Right kidney (tissue), 1 donor: ENCODE results near the gene ATP6V1B1.

Source experiments
- DNase-seq: peaks from one replicate; pipeline ENCODE4 v3.0.0-alpha.2; 2016

Gene ATP6V1B1

DNA sequence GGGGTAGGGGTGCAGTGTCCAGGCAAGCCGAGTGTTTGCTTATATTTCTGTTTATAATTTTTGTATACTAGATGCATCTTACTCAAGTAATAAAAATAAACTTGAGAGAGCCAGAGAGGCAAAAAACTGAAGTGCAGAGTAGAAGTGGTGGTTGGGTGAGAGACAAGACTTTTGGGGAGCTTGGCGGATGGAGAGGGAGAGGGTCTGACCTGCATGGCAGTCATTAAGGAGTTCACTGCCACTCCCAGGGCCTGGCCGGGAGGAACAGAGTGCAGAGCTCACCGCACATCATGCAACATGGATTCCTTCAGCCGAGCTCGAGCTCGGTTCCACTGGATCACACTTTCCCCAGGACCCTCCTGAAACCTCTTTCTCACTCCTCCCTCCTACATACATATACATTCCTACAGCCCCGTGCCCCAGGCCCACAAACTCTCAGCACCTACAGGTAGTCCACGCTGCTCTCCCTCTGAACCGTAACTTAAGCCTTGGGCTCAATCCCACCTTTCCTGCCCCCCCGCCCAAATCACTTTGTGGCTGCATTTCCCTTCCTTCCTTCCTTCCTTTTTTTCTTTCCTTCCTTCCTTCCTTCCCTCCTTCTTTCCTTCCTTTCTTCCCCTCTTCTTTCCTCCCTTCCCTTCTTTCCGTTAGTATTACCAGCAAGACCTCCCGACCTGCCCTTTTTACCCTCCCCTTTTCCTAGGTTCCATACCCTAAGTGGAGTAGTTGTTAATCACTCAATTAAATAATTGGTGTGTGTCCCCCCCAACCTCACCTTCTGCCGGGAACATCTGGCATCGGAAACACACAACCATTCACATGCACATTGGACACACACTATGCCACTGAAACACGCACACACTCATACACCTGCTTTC lies 37.1 kb upstream of the ATP6V1B1 start:
- peak; percentile 2 for DNase-seq

DNA sequence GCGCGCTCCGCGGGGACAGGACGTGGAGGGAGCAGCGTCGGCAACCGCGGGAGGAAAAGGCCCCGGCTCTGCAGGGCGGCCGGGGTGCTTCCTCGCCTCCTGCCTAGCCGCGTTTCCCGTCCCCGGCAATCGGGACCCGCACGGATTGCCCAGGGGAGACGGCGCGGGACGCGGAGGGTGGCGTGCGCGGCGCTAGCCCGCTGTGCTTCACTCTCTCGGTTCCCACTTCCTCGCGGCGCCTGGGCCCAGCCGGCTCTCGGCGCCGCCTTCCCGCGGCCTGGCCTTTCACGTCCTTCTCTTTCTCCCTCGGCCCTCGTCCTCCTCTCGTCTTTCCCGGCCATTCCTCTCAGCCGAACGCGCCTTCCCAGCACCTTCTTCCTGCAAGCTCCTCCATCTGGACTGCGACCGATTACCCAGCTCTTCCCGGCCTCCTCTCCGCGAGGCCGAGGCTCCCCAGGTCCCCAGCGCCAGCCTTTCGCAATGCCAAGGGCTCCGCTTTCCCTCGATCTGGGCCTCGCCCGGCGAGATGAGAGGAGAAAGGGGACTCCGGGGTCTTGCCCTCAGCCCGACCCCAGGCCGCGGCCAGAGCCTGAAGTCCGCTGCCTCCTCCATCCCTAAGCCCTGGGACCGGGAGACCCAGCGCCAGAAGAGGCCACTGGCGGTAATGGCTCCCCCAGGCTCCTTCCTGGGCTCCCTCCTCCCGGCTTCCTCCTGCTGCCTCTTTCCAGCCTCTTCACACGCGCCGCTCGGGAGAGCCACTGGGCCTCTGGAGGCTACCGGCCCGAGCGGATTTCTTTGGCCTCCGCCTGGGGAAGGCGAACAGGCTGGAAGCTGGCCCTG lies 34.3 kb upstream of the ATP6V1B1 start:
- peak; percentile 80 for DNase-seq

DNA sequence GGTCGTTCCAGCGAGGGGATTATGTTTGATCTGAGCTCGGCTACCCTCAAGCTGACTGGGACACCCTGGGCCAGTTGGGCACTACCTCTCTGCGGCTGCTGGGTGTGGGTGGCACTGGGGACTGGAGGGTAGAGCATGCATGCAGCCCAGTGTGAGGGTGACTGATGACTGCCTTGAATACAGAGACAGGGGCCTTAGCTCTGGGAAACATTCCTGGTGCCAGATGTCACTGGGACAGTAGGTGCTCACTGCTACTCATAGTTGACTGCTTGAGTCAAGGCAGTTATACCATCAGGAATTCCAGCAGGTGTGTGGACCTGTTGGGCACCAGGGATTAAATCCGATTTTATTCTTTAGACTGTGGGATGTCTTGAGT lies 33.6 kb upstream of the ATP6V1B1 start:
- DNase-seq, result no peak

DNA sequence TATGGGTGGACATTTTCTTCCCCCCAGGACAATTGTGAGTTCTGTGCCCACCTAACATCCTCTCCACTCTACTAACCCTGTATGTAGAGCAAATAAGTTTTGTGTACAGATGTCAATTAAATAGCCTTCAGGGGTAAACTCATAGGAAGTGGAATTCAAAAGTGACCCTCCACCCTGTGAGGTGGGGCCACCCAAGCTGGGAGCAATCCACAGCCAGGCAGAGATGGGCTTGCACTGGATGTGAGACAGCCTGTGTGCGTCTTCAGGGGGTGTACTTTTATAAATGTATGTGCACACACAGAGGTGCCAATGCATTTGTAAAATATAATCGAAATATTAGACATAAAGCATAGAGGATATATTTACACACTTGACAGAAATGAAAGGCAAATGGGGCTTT lies 33.1 kb upstream of the ATP6V1B1 start:
- no peak for DNase-seq

DNA sequence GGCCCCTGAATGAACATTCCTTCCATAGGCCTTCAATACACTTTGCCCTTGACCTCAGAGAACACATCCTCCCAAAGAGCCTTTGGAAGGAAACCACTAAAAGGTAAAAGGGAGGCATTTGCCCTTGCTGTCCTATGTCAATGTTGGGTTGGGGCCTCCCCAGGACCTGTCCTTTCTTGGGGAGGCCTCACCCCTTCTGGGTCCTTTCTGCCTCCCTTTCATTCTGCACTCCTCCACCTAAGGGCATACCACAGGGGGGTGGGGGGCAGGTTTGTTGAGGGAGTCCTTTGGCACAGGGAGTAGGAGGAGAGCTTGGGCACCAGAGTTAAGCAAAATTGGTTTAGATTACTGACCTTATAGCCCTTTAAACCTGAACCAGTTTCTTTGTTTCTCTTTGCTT lies 32.5 kb upstream of the ATP6V1B1 start:
- no peak for DNase-seq

DNA sequence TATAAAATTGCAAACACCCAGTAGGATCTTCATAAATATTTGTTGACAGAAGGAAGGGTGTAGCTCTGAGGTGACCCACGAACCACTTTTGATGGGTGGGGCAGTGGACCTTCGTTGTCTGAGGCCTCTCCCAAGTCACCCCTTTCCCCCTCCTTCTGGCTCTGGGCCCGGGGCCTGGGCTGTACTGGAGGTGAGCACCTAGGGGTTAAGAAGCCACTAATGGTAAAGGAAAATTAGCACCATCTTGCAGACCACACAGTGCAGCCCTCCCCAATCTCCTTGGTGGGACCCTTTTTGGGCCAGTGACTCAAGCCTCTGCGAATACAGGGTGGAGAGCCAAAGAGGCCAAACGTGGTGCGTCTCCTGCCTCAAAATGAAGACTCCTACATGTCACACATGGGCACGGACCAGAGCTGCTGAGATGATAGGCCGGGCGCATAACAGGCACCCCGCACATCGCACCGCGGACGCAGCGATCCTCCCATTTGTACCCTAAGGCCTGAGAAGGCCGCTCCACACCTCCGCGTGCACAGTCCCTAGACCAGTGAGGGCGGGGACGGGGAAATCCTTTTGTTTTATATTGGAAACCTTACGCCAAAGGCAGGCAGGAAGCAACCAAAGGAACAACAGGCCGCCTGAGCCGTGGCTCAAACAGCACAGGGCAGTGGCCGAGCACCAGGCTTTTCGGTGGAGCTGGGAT lies 31.9 kb upstream of the ATP6V1B1 start:
- no peak for DNase-seq

DNA sequence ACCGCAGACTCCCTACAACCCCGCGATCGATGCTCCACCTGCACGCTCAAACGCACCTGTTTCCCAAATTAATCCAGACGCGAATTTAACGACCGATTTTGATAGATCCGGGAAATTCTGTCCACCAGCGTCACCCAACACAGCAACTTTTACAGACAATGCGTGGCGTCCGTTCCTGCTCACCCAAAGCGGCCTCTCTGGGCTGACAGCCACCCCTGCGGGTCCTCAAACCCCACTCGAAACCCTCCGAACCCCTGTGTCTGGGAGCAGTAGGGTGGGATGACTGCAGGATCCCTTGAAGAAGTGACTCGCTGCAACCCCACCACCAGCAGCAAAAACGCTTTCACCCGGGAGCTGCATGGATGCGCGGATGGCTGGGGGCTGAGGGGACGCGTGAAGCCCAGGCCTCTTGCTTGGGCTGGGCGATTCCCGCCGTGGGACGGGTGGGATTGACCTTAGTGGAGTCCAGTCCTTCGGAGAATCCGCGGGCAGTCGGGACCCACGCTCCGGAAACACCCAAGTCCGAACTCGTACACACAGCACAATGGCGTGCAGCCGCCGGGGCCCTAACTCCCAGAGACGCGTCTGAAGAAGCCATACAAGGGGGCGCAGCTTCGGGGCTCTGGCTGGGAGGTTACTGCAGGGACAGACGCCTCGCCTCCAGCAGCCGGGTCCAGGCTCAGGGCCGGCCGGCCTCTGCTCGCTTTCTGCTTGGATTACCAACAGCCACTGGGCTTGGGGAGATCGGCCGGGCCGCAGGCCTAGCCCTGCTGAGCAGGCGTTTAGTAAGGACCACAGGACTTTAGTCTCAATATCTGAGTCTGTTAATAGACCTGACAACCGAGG lies 31.1 kb upstream of the ATP6V1B1 start:
- peak; percentile 62 for DNase-seq

DNA sequence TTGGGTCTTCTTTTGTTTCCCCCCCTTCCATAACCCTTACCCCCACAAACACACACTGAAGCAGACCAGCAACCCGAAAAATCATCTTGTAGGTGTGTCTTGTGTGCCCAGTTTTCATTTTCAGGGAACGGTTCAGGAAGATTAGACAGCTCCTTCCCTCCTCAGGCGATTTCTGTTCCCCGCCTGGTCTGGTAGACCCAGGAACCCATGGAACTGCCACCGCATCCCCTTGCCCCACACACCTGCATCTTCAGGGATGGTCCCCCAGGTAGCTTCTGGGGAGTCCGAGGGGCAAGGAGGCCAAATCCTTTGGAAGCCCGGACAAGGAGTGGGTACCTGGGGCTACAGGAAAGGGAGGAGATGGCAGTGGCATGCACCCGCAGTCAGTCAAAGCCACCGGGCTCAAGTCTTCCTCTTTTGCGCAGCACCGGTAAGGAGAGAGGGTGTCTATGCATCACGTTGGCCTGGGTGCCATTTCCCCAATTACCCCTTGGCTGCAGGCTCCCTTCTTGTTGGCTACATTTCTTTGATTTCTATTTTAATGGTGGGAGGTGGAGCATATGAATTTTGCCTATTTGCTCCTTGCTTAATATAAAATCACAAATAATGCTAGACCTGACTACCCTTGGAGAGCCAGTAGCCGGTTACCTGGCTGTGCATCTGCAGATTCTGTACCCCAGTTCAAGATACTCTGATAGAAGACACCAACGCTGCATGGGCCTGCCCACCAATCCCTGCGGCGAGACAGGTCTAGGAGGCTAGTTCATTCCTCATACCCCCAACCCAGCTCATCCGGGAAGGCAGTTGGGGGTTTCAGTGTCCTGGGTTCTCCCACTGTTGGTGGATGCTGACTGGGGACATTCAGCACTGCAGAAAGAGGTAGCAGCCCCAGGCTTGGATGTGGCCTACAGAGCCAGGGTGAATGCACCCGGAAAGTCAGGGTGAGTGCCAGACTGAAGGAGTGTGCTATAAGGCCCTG lies 30.0 kb upstream of the ATP6V1B1 start:
- no peak for DNase-seq

DNA sequence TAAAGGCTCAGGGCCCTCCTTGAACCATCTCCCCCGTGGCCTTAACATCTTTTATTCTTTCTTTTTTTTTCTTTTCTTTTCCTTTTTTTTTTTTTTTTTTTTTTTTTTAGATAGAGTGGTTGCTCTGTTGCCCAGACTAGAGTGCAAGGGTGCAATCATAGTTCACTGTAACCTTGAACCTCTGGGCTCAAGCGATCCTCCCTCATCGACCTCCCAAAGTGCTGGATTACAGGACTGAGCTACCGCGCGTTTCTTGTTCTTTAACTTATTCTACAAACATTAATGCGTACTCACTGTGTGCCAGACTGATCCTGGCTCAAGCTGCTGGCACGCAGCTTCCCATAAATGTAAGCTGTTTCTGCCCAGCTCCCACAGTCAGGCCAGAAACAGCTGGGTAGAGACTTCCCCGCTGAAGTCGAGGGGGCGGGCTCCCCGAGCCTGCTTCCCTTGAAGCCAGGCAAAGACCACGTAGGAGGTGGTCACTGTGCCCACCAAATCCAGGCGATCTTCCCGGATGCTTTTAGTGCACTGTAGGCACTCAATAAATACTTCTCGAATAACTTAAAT lies 29.2 kb upstream of the ATP6V1B1 start:
- DNase-seq, result no peak

DNA sequence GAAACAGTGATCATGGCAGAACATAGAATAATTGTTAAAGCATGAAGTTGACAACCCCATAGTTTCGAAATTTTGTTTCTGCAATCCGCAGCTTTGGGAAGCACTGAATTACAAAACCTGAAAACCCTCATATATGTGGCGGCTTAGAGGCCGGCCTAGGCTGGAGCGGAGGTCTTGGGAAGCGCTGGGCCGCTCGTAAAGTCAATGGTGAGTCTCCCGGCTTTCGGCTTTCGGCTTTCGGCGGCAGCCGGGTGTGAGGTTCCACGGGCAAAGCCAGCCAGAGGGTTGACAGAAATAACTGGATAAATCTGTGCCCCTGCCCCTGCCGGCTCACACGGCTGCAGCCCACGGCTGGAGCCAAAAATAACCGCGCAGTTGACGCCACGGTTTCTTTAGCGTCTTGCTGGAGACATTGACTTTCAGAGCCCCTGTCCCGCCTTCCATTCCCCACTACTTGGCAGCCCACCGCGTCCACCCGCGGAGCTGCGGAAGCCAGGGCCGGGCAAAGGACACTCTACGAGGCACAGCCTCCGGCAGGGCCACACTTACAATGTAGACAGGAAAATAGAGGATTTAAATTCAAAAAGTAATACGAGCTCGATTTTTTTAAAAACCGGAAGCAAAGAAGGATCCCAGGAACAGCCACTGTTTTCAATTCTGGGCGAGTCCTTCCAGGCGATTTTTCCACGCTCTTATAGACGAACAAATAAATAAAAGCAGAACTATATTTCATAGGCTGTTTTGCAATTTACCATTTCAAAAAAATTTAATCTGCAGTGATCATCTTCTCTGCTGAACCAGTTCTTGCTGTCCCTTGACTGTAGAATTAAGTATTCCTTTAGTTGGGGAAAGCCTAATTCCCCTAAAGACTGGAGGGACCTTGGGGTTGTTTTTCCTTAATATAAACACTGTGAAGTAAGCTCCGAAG lies 28.3 kb upstream of the ATP6V1B1 start:
- DNase-seq, result peak; percentile 84

DNA sequence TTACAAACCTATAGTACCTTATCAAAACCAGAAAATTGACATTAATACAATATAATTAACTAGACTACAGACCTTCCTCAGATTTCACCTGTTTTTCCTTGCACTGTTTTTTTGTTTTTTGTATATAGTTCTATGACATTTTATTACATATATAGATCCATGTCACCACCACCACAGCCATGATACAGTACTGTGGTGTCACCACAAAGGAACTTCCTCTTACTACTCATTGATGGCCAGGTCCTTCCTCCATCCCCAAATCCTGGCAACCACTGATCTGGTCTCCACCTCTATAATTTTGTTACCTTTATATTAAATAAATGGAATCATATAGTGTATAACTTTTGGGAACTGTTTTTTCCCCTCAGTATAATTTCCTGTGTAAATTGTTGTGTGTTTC lies 19.4 kb upstream of the ATP6V1B1 start:
- DNase-seq, result no peak

DNA sequence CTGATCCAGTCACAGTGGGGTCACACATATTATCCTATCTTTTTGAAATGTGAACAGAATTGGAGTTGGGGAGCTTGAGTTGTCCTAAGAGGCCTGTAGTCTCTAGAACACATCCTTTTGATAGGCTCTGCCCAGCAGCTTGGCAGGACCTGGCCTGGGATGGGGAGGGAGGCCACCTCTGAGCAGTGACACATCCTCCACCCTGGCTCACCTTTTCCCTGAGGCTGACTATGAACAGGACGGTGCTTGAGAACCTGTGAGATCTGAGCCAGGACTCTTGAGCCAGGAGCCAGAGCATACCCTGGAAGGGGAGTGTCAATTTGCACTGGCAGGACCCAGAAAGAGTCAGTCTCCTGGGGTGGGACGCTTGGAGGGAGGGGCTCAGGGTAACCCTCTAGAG lies 17.7 kb upstream of the ATP6V1B1 start:
- DNase-seq, result no peak

DNA sequence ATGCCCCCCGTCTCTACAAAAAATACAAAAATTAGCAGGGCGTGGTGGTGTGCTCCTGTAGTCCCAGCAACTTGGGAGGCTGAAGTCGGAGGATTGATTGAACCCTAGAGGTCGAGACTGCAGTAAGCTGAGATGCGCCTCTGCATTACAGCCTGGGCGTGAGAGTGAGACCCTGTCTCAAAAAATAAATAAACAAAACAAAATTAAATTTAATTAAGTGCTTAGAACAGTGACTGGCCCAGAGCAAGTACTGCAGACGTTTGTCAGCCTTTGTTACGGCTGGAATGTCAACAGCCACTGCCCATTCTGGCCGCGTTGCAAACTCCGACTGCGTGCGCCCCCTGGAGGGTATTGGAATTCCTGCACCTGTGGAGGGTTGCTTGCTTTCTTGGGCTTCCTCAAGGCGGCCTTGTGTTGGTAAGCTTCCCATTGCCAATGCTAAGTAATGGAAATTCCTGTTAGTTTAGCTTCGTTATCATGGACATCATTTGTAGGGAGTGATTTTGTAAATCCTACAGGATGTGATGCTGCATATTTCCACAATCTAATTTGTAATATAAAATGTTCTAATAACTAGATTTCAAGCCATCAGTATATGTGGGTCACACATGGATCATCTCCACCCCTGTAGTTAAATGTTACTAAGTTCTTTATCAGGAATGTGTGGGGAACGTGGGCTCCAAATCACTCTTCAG lies 15.9 kb upstream of the ATP6V1B1 start:
- DNase-seq, result no peak

DNA sequence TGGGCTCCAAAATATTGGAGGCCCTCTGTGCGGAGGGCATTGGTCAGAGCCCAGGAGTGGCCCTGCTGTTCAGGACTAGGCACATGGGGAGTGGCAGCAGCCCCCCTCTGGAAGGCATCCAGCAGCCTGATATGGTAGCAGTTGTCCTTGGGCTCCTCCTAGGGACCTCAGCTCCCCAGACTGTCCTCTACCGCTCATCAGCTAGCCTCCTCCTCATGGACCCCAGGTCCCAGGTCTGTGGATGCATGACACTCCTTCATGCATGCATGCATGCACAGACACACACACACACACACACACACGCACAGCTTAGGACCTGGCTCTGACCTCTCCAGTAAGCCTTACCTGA lies 15.4 kb upstream of the ATP6V1B1 start:
- DNase-seq, result no peak

DNA sequence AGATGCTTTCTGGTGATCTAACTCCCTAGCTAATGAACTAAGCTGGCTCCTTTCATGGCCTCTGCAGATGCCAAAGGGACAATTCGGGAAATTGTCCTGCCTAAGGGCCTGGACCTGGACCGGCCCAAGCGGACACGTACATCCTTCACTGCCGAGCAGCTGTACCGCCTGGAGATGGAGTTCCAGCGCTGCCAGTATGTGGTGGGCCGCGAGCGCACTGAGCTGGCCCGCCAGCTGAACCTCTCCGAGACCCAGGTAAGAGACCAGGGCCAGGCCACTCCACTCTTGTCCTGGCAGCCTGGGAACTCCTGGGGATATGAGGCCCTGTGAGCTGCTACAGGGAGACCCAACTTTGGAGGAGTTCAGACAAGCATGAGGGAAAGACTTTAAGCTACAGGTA lies 14.7 kb upstream of the ATP6V1B1 start:
- DNase-seq, result no peak

DNA sequence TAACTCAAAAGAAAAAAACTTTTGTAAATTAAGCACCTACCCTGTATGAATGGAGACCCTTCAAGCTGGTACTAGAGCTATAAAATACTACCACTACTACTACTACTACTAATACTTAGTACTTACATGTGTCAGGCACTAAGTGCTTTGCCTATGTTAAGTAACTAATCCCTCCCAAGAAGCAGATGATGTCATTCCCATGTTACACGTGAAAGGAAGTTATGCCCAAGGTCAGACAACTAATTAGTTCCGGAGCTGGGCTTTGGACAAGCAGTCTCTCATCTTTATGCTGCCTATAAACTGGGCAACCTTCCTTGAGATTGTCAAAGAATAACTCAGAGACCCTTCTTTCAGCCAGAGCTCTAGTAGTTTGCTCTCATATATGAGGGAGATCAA lies 13.9 kb upstream of the ATP6V1B1 start:
- DNase-seq, result no peak

DNA sequence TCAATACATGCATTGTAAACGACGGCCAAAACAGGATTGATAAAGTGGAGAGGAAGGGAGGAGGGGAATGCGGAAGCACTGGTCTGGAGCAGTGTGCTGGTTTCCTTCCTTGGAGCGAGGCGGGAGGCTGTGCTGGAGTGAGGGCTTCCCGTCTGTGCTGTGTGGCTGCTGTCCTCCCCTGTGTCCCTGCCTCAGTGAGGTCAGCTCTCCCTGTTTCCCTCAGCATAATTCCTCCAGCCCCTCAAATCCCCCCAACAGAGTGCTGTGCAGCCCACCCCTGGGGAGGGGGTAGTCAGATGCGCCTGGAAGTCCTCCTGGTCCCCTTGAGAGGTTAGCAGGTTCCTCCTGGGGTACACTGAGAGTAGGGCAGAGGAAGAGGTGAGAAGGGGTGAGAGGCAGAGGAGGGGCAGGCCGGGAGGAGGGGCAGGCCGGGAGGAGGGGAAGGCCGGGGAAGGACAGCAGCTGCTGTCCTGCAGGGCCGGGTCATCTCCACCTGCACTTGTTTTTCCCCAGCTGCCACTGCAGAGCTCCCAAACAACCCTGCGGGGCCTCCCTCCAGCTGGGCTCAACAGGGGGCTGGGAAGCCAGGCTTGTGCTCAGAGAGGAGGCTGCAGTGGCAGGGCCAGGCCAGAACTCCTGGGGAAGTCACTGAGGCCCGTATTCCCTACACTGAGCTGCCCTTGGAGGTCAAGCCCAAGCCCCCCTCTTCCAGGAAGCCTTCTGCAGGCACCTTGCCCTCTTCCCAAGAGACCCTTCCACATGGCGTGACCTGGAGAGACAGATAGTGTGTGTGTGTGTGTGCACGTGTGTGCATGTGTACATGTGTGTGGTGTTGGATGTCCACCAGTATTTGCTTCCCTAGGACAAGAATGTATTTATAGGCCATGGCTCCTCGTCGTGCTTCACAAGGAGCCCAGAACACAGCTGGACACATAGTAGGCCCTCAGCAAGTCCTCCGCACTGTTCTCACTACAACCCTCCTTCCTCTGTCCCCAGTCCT lies 13.2 kb upstream of the ATP6V1B1 start:
- no peak for DNase-seq
